Fibroblast of villous mesenchyme (primary cell): Measurements from ENCODE around the gene TM4SF18. TPM values are rescaled to one million over a fixed set of nuclear protein-coding genes. Genes with fewer than 3 reads are reported as not detected.

Experiments used
- total RNA-seq: library from RNA; depleted of rRNA; stranded (reverse); fragments of >200 nt; gene quantifications from 2 replicates; pipeline ENCODE4 v1.2.3, GENCODE V29; 2012

The TM4SF18 gene
- total RNA-seq, 1 donor: not detected

Other genes with a start within 250 kb of the TM4SF18 start
- gene HLTF, start 247.1 kb downstream of the TM4SF18 start, total RNA-seq: 35.8 and 56.6 TPM in 2 replicates
- gene HPS3, start 204.0 kb downstream of the TM4SF18 start, total RNA-seq: 30.7 and 31.9 TPM in 2 replicates
- under 0.01 TPM in 1 of 2 replicates, not detected in the other for gene CP, start 111.8 kb downstream of the TM4SF18 start, total RNA-seq
- gene TM4SF1, start 44.0 kb upstream of the TM4SF18 start, total RNA-seq: 52.2 and 80.3 TPM in 2 replicates
- gene TM4SF4, start 141.1 kb upstream of the TM4SF18 start, total RNA-seq: under 0.01 TPM in 1 of 2 replicates, not detected in the other